ENCODE data around the gene TTC5.
"Not testable (repeated sequence)": the region's sequence is repeated elsewhere in the genome, so short reads cannot be mapped to it uniquely, and the experiment has no call there.

The TTC5 gene, protein sequence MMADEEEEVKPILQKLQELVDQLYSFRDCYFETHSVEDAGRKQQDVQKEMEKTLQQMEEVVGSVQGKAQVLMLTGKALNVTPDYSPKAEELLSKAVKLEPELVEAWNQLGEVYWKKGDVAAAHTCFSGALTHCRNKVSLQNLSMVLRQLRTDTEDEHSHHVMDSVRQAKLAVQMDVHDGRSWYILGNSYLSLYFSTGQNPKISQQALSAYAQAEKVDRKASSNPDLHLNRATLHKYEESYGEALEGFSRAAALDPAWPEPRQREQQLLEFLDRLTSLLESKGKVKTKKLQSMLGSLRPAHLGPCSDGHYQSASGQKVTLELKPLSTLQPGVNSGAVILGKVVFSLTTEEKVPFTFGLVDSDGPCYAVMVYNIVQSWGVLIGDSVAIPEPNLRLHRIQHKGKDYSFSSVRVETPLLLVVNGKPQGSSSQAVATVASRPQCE

DNA sequence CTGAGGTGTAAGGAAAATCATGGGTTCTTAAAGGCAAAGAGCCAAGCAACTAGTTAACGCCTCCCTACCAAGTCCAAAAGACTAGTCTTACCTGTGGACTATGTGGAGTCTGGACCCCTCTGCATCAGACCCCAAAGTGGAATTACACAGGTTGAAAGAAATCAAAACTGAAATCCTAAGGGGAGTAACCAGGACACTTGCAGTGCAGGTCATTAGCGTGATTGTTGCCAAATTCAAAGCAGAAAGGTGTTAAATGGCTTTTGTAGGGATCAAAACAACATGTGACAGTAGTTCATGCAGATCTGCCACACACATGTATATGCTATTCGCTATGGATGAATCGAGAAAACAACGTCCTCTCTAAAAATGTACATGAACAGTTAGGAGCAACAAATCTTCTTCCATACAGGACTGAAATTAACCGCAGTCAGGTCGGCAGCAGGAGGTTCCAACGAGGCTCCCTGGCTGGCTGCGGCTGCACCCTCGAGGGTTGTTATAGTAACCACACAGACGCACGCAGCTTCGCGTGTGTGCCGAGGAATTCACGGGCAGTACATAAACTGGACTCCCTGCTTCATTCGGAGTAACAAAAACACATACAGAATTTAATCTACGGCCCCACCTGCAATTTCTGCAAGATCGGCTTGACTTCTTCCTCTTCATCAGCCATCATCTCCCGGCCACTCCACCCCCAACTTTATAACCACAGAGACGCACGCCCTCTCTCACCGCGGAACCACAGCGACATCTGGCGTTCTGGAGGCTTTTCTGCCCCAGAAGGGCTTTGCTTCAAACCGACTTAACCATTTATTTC lies at the start of gene TTC5:
TTC5 (minus strand) TSS at position 687 of the 814 bp plus-strand sequence; CDS start at position 673, 14 bp downstream.
- peak; percentile 52 for DNase-seq

DNA sequence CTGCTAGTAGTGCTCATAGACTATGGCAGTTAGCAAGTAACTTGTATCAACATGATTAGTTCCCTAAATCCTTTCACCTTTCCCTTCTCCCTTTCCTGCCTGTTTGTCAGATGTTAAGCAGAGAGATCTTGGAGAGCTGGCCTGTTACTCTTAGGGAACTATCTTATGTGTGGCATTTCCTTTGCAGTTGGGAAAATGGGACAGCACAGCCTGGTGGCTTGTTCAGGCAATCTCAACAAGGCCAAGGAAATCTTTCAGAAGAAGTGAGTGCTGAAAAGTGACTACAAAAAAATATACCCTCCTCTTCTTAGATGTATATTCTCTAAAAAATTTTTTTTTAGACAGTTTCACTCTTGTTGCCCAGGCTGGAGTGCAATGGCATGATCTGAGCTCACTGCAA lies 45.1 kb upstream of the TTC5 start:
- no peak for DNase-seq

DNA sequence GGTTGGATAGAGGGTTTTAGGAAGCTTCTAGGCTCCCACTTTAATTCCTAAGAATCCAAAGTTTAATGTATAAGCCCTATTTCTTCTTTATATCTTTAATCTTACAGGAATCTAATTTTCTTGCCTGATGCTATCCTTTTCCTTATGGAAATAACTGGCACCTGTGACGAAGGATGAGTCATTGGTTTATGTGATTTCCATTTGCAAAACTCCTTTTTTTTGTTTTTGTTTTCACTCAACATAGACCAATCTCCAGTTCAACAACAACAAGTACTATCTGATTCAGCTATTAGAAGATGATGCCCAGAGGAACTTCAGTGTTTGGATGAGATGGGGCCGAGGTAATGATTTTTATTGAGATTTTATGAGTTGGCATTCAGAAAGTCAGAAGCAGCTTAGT lies 44.5 kb upstream of the TTC5 start:
- DNase-seq: no peak

GRCh38 chr14:20347747-20348146 lies 42.0 kb upstream of the TTC5 start:
- DNase-seq: no peak

GRCh38 chr14:20346713-20347112 lies 41.0 kb upstream of the TTC5 start:
- DNase-seq: no peak

- DNase-seq: no peak
Measured at GRCh38 chr14:20345366-20345765, 39.6 kb upstream of the TTC5 start.

- DNase-seq: no peak
Measured at GRCh38 chr14:20343862-20344220, 38.1 kb upstream of the TTC5 start.

DNA sequence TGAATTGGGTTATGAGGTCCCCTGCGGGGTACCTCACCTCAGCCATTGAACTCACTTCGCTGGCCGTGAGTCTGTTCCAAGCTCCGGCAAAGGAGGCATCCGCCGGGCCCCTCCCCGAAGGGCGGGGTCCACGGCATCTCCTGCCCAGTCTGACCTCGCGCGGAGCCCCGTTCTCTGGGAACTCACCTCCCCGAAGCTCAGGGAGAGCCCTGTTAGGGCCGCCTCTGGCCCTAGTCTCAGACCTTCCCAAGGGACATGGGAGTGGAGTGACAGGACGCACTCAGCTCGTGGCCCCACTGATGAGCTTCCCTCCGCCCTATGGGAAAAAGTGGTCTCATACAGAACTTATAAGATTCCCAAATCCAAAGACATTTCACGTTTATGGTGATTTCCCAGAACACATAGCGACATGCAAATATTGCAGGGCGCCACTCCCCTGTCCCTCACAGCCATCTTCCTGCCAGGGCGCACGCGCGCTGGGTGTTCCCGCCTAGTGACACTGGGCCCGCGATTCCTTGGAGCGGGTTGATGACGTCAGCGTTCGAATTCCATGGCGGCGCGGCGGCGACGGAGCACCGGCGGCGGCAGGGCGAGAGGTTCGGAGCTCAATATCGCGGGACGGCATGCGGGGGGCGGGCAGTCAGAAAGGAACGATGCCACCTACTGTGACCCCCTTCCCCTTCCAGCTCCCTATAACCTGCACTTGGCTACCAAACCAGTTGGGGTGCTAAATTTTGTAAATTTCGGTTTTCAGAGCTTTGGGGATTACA lies 37.5 kb upstream of the TTC5 start, which contains the start of gene PARP2:
PARP2 (plus strand) TSS at position 544 of the 770 bp plus-strand sequence; CDS start at position 551, 7 bp downstream.
- peak; percentile 97 for DNase-seq

DNA sequence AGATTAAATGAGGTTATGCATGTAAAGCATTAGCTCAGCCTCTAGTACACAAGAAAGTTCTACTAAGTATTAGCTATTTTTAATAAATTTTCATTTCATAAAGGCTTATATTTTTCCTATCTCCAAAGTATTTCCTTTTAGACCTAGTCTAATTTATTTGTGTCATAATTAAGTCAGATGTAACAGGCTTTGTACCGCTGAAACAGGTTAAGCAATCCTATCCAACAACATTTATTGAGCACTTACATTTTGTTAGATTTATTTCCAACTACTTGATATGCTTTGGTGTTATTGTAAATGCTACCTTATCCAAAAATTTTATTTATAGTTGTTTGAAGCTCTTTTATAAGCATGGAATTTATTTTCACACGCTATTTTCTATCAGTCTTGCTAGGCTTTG lies 35.9 kb upstream of the TTC5 start:
- no peak for DNase-seq

GRCh38 chr14:20341032-20341431 lies 35.3 kb upstream of the TTC5 start:
- not testable (repeated sequence) for DNase-seq

- no peak for DNase-seq
Measured at GRCh38 chr14:20334017-20334416, 28.3 kb upstream of the TTC5 start.

DNA sequence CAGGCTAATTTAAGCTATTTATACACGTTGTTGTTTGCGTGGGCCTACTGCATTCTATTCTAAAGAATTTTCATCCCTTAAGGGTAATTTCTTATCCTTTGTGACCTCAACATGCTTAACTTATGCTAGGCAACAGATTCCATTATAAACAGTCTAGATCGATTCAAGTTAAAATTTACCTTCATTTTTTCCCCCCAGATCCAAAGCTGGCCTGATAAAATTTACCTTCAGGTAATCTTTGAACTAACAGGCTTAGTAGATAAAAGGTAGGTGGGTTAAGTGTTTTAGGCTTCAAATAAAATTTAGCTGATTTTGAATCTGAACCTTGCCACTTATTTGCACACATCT lies 27.7 kb upstream of the TTC5 start:
- no peak for DNase-seq

GRCh38 chr14:20332788-20333493 lies 27.2 kb upstream of the TTC5 start, which contains the start of gene CCNB1IP1:
Gene CCNB1IP1, minus strand, starts transcription at chr14:20333279. Its CDS starts 16,756 bp downstream, at chr14:20316523.
- peak; percentile 73 for DNase-seq

DNA sequence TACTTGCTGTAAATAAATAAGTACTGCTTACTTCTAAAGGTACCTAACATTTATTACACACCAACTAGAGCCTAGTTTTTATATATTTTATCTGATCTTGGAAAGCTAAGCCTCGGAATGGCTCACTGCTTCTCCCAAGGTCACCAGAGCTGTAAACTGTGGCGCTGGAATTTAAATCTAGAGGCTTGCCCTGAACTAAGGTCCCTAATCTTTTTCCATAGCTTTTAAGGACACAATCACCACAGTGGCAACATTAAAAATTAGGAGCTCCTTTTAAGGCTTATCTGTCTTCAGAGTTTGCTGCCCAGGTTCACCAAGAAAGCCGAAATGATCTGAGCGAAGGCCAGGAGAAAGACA lies 26.7 kb upstream of the TTC5 start:
- DNase-seq: peak; percentile 21

DNA sequence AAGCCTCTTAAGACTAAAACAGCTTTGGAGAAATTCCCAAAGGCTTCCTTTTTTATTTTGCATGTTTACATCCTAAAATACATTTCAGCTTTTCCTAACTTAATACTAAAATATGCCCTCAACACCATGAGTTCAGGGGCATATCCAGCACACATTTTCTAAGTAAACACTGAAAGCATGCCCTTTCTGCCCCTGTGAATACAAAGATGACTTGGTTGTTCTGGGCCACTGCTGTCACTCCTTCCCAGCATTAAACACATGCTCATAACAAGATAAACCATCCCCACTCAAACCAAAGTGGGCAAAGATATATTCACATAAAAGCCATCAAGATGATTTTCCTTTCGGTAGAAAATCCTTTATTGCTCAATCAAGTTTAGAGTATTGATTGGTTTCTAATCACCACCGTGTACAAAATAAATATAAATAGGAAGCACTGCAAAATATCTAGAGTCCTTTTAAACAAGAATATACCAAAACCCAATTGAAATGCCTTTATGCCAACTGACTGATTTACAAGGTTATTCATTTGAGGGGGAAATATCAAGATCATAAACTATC lies 25.4 kb upstream of the TTC5 start:
- no peak for DNase-seq

- DNase-seq: no peak
Measured at GRCh38 chr14:20329355-20329754, 23.6 kb upstream of the TTC5 start.

- no peak for DNase-seq
Measured at GRCh38 chr14:20328705-20329104, 23.0 kb upstream of the TTC5 start.

DNA sequence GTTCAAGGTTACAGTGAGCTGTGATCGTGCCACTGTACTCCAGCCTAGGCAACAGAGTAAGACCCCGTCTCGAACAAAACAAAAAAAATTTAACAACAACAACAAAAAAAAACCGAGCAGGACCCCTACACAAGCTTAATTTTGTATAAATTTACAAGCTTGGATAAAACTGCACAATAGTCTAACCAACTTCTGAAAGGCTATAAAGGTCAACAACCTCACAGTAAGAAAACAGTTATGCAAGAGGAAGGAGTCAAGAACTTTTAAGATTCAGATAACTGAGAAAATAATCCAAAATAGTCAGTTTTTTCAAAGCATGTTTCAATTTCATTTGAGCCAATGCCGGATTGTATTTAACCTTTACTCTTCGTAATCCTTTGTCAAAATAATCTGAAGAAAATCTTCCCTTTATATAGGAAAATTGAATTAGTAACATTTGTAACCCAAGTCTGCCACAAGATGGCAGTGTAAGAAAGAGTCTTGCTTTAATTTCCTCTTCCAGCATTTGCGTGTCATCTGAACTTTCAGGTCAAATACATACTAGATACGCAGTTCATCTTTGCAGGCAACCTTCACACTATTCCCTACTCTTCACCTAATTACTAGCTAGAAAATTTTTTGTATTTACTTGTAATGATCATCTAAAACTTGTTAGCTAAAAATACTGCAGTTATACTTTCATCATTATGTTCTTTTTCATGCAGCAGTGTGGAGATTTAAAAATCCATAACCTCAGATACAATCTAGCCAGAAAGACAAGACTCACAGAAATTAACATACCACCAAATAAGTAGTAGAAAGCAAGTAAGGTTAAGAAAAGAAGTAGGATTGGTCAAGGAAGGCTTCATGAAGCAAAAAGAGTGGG lies 21.5 kb upstream of the TTC5 start:
- DNase-seq: peak; percentile 34

GRCh38 chr14:20317720-20318119 lies 12.0 kb upstream of the TTC5 start:
- no peak for DNase-seq

DNA sequence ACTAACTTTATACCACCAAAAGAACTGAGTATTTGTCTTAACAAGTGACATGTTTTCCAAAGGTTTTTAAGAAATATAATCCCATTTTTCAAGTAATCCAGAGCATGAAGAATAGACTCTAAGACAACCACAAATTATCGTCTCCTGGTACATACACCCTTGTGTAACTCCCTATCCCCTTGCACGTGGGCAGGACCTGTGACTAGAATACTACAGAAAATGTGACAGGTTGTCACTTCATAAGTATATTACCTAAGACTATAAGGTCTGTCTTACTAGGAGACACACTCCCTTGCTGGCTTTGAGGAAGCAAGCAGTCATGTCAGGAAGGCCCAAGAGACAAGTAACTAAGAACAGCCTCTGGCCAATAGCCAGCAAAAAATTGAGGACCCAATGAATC lies 8.3 kb upstream of the TTC5 start:
- DNase-seq: no peak

- DNase-seq: no peak
Measured at GRCh38 chr14:20306079-20306423, 300 bp upstream of the TTC5 start.

Measured in NCI-H526 treated with DMSO at 0.1 percent for 48 hours (cell line).